HG03575 (cell line): ENCODE results near the gene DISP2.
A peak's percentile ranks its signal among the peaks of the same experiment; 100 is the strongest.

Source experiments
- ATAC-seq: cut with Tn5 transposase; IDR thresholded peaks from one replicate; pipeline ENCODE4 v1.9.1; 2021; ENCODE audit not compliant: unreplicated experiment, insufficient number of reproducible peaks, low FRiP score; ENCODE audit errors: extremely low read depth

DISP2 gene, protein sequence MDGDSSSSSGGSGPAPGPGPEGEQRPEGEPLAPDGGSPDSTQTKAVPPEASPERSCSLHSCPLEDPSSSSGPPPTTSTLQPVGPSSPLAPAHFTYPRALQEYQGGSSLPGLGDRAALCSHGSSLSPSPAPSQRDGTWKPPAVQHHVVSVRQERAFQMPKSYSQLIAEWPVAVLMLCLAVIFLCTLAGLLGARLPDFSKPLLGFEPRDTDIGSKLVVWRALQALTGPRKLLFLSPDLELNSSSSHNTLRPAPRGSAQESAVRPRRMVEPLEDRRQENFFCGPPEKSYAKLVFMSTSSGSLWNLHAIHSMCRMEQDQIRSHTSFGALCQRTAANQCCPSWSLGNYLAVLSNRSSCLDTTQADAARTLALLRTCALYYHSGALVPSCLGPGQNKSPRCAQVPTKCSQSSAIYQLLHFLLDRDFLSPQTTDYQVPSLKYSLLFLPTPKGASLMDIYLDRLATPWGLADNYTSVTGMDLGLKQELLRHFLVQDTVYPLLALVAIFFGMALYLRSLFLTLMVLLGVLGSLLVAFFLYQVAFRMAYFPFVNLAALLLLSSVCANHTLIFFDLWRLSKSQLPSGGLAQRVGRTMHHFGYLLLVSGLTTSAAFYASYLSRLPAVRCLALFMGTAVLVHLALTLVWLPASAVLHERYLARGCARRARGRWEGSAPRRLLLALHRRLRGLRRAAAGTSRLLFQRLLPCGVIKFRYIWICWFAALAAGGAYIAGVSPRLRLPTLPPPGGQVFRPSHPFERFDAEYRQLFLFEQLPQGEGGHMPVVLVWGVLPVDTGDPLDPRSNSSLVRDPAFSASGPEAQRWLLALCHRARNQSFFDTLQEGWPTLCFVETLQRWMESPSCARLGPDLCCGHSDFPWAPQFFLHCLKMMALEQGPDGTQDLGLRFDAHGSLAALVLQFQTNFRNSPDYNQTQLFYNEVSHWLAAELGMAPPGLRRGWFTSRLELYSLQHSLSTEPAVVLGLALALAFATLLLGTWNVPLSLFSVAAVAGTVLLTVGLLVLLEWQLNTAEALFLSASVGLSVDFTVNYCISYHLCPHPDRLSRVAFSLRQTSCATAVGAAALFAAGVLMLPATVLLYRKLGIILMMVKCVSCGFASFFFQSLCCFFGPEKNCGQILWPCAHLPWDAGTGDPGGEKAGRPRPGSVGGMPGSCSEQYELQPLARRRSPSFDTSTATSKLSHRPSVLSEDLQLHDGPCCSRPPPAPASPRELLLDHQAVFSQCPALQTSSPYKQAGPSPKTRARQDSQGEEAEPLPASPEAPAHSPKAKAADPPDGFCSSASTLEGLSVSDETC (N-terminal part only)

DNA sequence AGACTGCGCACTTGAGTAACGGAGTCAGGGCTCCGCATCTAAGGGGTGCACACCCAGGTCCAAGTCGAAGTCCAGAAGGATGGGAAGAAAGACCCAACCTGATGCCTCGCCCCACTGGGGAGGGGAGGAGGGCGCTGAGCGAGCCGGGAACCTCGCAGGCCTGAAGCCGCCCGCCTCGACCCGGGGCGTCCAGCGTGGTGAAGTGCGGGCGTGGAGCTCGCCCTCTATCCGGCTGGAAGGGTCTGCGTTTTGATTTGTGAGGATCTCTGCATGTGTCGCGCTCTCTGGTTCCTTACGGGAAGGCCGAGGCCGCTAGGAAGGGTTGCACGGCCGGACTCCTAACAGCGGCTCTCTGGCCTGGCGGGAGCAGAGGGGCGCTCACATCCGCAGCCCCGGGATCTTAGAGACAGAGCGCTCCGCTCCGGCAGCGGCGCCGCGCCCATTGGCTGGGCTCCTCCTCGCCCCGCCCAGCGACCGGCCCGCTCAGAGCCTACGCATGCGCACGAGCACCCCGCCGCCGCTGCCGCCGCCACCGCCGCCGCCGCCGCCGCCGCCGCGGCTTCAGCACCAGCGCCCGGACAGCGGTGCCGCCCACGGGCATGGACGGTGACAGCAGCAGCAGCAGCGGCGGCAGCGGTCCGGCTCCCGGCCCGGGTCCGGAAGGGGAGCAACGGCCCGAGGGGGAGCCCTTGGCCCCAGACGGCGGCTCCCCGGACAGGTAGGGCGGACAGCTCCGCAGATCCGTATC, at the start of gene DISP2:
TSS of gene DISP2 (plus strand) at position 497 of the 748 bp plus-strand sequence. CDS start at position 600, 103 bp downstream.
- no peak for ATAC-seq

DNA sequence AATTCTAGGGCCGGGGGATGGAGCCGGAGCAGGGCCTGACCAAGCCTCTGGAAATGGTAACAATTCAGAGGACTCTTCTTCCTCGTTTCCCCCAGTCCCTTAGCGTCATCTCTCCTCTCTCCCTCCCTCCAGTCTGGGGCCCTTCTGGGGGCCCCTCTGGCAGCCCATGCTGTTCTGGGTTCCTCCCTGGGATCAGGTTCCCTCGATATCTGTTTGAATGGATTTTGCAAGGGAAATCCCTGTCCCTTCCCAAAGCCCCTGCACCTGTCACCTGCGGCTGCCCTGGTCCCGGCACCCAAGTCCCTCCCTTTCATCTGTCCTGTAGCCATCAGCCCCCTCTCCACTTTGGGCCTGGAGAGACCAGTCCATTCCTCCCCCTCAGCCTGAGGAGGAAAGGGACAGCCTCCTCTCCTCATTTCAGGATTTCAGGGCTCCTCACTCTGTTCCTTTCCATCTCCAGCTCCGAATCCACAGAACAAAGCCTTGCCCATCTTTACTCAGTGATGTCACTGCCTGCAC, 48.6 kb upstream of the DISP2 start:
- no peak for ATAC-seq

DNA sequence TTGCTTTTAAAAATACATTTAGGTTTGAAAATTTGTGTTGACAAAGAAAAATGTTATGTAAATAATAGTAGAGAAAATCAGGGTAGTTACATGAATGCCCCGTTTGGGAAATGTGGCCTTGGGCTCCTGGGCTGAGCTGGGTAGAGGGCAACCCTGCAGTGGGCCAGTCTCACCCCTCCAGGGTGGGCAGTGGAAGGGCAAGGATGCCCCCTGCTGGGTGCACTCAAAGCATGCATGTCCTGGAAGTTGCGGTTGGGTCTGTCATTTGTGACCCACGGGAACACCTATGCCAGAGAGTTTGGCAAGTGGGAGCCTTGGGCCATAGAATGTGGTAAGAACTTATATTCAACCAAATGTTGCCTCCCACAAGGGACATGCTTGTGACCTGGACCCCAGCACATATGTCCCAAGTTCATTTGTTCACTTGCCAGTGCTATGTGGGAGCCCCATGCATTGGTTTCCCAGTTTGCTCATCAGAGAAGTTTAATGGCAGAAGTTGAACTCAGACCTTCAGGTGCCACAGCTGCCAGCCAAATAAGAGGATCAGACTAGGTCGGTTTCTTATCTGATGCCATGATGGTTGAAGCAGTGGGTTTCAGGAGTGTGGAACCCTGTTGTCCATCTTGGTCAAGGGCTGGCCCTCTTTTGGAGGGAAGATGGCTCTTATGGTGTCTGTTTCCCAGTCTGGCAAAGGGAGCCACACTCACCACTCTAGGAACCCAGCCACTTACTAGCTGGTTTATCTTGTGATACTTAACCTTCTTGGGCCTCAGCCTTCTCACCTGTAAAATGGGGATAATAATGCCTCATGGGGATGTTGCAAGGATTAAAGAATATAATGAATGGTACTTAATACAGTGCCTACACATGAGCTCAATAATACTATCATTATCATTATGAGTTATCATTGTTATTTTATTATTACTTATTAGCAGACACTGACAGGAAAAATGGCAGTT, 47.7 kb upstream of the DISP2 start:
- no peak for ATAC-seq

DNA sequence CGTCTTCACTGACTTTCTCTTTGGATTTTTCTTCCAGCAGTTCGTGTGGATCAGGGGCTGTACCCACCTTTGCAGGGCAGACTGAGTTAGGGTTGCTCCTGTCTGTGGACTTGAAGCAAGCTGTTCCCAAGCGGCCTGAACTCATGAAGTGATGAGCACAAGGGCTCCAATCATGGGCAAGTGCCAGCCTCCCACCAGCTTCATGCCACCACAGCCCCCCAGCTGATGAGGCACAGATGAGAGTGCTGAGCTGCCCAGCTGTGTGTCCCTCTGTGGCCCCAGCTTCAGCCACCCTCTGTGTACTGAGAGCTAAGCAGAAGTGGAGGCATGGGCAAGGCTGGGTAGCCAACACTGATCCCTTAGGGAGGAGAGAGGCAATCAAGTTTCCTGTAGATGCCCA, 47.0 kb upstream of the DISP2 start:
- no peak for ATAC-seq

DNA sequence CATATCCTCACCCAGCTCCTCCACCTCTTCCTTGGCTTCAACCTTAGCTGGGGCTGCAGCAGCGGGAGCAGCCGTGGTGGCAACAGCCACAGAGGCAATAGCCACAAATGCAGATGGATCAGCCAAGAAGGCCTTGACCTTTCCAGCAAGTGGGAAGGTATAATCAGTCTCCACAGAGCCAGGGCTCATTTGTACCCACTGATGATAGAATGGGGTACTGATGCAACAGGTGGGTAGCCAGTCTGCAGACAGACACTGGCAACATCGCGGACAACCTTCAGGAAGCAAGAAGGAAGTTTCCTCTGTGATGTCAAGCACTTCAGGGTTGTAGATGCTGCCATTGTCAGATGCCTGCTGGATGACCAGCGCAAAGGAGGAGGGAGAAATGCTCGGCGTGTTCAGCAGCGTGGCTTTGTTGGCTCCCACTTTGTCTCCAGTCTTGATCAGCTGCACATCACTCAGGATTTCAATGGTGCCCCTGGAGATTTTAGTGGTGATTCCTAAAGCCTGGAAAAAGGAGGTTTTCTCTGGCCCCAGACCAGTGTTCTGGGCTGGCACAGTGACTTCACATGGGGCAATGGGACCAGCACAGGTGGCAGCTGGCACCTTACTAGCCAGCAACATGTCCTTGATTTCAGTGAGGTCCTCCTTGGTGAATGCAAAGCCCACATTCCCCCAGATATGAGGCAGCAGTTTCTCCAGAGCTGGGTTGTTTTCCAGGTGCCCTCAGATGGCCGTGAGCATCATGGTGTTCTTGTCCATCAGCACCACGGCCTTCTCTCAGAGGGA, 45.5 kb upstream of the DISP2 start:
- no peak for ATAC-seq

DNA sequence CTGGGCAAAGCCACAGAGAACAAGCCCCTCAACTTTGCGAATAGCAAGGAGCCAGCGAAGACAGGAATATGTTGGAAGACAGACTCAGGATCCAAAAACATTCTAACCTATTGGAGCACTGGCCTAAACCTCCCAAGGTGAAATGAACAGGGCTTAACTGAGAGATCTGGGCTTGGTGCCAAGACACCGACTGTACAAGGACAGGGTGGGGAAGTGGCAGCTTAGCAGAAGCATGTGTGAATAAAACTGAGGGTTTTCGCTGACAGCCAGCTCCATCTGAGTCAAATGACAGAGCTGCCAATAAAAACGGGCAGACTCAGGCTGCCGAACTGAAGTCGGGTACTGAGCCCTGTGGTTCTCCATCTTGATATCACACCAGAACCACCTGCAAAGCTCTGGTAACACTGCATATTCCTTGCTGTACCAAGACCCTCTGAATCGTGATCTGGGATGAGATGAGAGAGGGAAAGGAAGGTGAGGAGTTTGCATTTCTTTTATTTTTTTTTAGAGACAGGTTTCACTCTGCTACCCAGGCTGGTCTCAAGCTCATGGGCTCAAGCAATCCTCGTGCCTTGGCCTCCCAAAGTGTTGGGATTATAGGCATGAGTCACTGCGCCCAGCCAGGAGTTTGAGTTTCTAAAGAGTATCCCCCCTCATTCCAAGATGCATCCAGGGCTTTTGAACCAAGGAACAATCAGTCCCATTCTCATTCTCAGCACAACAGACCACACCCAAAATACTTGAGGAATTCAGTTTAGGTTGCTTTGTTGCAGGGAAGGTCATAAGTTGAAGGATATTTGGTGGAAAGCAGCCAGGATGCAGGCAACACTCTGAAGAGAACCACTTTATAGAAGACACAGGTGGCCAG, 44.3 kb upstream of the DISP2 start:
- ATAC-seq, result no peak

DNA sequence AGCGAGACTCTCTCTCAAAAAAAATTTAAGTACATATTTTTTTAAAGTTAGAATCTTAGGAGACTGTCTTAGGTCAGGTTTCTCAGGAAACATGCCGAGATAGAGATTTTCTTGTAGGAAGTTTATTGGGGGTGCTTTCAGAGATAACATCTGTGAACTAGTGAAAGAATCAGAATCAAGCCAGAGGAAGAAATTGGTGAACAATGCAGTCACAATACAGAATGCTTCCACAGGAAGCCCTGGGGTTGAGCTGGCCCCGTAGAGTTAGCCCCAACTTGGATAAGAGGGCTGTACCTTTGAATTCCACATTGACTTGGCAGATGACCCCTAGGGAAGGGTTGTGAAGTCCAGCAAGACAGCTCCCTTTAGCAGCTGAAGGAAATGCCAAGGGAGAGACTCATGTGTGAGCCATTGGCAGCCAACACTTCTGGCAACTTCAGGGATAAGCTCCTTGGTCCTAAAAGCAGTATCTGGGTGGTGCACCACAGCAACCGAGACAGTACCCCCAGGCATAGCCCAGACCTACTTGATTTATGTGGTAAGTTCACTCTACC, 43.2 kb upstream of the DISP2 start:
- ATAC-seq, result no peak

DNA sequence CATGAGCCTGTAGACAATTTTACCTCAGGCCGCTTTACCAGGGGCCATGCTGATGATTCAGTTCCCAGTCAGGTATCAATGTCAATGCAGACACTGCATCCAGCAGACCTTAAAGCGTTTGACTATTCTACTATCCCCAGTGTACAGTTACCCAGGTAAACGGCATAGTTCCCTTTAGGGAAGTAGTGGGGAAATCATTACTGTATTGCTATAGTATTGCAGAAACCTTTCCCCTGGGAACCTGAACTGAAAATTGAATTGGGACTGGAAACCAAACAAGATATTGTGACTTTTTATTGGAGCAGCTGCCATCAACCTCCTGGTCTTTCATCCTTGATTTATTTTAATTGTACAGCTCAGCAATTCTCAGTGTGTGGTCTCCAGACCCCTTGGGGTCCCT, 41.1 kb upstream of the DISP2 start:
- no peak for ATAC-seq

DNA sequence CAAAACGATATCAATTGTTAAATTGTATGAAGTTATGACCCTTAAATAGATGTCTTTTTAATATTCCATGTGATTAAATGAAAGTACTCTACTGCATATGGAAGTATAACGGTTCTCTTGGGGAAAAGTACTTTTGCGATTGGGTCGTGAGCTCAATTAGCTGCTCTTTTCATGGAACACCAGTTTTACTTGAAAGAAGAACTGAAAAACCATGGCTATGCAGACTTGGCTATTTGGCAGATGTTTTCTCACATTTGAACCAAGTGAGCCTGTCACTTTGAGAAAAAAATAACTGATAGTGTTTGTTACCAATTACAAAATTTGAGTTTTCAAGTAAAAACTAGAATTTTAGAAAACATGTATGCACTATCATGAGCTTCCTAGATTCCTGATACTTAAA, 40.4 kb upstream of the DISP2 start:
- ATAC-seq, result no peak

DNA sequence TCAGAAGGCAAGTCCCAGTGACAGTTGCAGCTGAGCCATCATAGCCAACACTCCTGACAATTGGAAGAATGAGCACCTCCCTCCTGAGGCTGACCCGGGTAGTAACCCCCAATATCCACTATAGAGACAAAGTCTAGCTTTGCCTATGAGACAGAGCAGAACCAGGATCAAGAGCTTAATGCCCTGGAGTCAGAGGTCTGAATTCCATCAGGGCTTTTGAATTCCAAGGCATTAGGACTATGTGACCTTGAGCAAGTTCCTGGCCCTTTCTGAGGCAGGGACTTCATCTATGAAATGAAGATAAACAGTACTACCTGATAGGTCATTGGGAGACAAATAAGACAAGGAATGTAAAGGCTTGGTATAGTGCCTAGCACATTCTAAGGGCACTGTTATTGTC, 37.6 kb upstream of the DISP2 start:
- no peak for ATAC-seq

DNA sequence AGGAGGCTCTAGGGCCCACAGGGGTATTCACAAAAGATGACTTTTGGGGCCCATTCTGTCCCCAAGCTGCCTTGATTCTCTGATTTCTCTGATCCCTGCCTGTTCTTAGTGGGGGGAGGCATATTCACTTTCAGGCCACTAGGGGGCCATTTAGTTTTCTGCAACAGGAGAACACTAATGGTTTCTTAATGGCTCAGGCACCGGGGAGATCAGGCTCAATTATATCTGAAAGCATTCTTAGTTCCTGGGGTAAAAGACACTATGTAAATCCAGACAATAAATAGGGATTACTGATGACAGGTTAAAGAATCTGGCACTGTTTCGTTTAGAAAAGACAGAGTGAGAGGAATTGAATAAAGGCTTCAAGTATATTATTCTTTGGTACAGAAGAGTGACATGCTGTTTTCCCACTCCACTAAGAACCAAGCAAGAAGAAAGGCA, 37.1 kb upstream of the DISP2 start:
- ATAC-seq, result no peak

DNA sequence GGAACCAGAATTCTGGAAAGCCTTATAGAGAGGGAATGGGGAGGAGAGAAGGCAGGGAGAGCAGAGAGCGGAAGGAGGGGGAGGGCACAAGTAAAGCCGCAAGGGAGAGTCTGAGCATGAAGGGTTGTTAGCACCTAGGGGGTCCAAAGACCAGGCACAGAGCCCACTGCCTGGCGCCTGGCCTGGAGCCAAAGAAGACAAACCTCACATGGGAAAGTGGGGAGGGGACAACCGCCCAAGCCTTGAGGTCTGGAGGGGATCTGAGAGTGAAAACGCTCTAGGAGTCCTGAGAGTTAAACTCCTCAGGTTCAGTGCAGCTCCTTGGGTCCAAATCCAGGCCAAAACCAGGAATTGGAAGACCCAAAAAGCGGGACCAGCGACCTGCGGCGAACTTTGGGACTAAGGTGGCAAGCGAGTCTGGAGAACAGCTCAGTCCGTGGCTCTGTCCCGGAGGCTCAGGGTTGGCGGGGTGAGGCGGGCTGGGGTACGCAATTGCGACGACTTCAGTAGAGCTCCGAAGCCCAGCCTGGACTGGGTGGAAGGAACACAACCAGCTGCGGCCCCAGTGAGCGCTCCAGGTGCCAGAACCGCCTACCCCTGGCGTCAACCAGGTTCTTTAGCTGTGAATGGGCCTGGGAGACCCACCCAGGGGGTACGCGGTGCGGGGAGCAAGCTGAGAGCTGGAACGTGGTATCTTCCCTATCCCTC, 35.3 kb upstream of the DISP2 start:
- ATAC-seq, result no peak

DNA sequence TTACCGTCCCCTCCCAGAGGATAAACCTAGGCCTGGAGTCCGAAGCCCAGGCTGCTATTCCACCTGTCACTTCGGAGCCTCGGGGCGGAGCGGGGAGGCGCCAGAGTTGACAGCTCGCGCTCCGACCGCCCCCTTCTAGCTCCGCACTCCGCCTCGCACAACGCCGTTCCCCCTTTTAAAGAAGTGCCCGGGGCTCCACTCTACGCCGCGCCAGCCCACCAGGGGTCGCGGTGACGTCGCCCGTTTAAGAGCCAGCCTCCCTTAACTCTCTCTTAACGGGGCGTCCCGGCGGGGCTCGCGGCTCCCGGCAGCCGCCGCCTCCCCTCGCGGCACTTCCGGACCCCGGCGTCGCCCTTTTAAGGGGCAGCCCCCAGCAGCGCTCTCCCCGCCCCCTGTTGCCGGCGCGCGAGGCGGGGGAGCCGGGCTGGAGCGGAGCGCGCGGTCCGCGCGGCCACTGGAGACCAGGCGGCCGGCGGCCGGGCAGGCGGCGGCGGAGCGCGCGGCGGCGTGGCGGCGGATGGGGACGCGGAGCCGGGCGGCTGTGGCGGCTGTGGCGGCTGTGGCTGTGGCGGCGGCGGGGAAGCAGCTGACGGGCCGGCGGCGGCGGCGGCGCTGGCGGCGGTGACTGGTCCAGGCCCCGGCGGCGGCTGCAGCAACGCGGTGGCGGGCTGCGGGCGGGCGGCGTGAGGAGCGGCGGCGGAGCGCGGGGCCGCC, 34.6 kb upstream of the DISP2 start, which contains the start of gene INAFM2:
TSS of gene INAFM2 (plus strand) at position 454 of the 714 bp plus-strand sequence. CDS start 364 bp downstream, outside the sequence.
- peak; percentile 66 for ATAC-seq
